A673 (cell line): ENCODE measurements around the gene TCERG1L.

Experiments
- EZH2 ChIP-seq: fragments of 200-600 bp; sonication (generic); IDR thresholded peaks from 2 replicates; pipeline ENCODE4 v1.6.1; 2017; ENCODE audit warnings: borderline replicate concordance, low read depth, mild to moderate bottlenecking, mixed read lengths, antibody characterized with exemption, low read length; ENCODE audit not compliant: poor library complexity, severe bottlenecking
- TF ChIP-seq, protein P1 (sequence below): fragments of 300-800, 200-600 bp; sonication (generic); conservative IDR thresholded peaks from 2 replicates; pipeline ENCODE4 v1.5.1; 2017; ENCODE audit warnings: low read depth, mild to moderate bottlenecking, antibody characterized with exemption, low read length, moderate library complexity, mixed read lengths

DNA sequence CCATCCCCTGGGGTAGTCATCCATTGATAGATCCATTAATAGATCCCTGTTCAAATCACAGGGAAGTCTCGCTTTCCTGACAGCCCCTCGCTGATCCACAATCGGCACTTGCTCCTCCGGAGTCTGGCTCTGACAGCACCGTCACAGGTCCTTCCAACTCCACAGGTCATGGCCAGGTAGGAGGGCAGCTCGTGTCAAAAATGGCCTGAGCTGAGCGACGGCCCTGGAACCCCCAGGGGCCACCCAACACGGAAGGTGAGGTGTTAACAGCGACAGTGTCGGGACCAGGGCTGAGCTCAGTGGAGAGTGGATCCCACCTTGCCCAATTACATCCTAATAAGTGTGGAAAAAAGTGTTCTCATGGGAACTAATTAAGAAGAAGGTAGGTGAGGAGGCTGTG, 219.8 kb downstream of the TCERG1L start:
- TF ChIP-seq, protein P1, sequence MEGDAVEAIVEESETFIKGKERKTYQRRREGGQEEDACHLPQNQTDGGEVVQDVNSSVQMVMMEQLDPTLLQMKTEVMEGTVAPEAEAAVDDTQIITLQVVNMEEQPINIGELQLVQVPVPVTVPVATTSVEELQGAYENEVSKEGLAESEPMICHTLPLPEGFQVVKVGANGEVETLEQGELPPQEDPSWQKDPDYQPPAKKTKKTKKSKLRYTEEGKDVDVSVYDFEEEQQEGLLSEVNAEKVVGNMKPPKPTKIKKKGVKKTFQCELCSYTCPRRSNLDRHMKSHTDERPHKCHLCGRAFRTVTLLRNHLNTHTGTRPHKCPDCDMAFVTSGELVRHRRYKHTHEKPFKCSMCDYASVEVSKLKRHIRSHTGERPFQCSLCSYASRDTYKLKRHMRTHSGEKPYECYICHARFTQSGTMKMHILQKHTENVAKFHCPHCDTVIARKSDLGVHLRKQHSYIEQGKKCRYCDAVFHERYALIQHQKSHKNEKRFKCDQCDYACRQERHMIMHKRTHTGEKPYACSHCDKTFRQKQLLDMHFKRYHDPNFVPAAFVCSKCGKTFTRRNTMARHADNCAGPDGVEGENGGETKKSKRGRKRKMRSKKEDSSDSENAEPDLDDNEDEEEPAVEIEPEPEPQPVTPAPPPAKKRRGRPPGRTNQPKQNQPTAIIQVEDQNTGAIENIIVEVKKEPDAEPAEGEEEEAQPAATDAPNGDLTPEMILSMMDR: no peak
- no peak for TF ChIP-seq EZH2
